ENCODE data around the gene SLC22A17. TPM values are rescaled to one million over a fixed set of nuclear protein-coding genes. Genes with fewer than 3 reads are reported as not detected.

SLC22A17 gene
- total and polyA plus RNA-seq, 2 experiments from 2014 or later, result 43.8 to 74.0 TPM

- no peaks in the 10 kb centered on the region for H3K27me3 ChIP-seq
- no peaks in the 10 kb centered on the region for H3K9me3 ChIP-seq (ENCODE audit: low read depth)
- peak; percentile 100 for DNase-seq (ENCODE audit: low read depth in 1 of 2, low spot score in 1 of 2)
- no peak for TF ChIP-seq CTCF (IDR thresholded peaks at IDR 0.05; ENCODE audit: low read depth, low read length)
- peak within 1 kb of the TSS; percentile 99 for H3K27ac ChIP-seq
- H3K36me3 ChIP-seq, result peaks cover 24% of the 10 kb centered on the region
- peaks cover 15% of the 10 kb centered on the region for H3K4me1 ChIP-seq (ENCODE audit: low read depth)
- H3K4me3 ChIP-seq, result peak within 1 kb of the TSS; percentile 97
Observed at GRCh38 chr14:23320584-23321571, 31.8 kb downstream of the SLC22A17 start, which contains the start of gene PABPN1. Gene PABPN1 (plus strand): TSS chr14:23321457. CDS start chr14:23321470, 13 bp downstream.

GRCh38 chr14:23319746-23320583 lies 32.7 kb downstream of the SLC22A17 start:
- H3K27me3 ChIP-seq, result no peaks in the 10 kb centered on the region
- peaks cover 15% of the 10 kb centered on the region for H3K4me1 ChIP-seq (ENCODE audit: low read depth)
- peak overlapping the region; percentile 19 for H3K4me3 ChIP-seq
- H3K36me3 ChIP-seq, result peaks cover 24% of the 10 kb centered on the region
- no peak for DNase-seq (ENCODE audit: low read depth in 1 of 2, low spot score in 1 of 2)
- H3K27ac ChIP-seq, result peak overlapping the region; percentile 97
- no peak for TF ChIP-seq CTCF (IDR thresholded peaks at IDR 0.05; ENCODE audit: low read depth, low read length)
- no peaks in the 10 kb centered on the region for H3K9me3 ChIP-seq (ENCODE audit: low read depth)

- Histone ChIP-seq H3K27me3 (no peaks in the 10 kb centered on the region), H3K9me3 (ENCODE audit: low read depth) (no peaks in the 10 kb centered on the region), H3K27ac (no peak overlapping the region), H3K36me3 (peaks cover 4% of the 10 kb centered on the region), H3K4me3 (no peak overlapping the region), H3K4me1 (ENCODE audit: low read depth) (peaks cover 5% of the 10 kb centered on the region)
- TF ChIP-seq CTCF (IDR thresholded peaks at IDR 0.05; ENCODE audit: low read depth, low read length), result no peak
- DNase-seq (ENCODE audit: low read depth in 1 of 2, low spot score in 1 of 2), result no peak
Observed at GRCh38 chr14:23316300-23316699, 36.4 kb downstream of the SLC22A17 start.

- DNase-seq (ENCODE audit: low read depth in 1 of 2, low spot score in 1 of 2), result no peak
- no peaks in the 10 kb centered on the region for H3K27me3 ChIP-seq
- peaks cover 7% of the 10 kb centered on the region for H3K36me3 ChIP-seq
- no peak for TF ChIP-seq CTCF (IDR thresholded peaks at IDR 0.05; ENCODE audit: low read depth, low read length)
- no peaks in the 10 kb centered on the region for H3K9me3 ChIP-seq (ENCODE audit: low read depth)
- peaks cover 12% of the 10 kb centered on the region for H3K4me1 ChIP-seq (ENCODE audit: low read depth)
- H3K27ac ChIP-seq, result no peak overlapping the region
- no peak overlapping the region for H3K4me3 ChIP-seq
Observed at GRCh38 chr14:23310546-23310945, 42.1 kb downstream of the SLC22A17 start.

GRCh38 chr14:23308721-23309445 lies 43.8 kb downstream of the SLC22A17 start:
- Histone ChIP-seq H3K27ac (no peak overlapping the region), H3K4me3 (no peak overlapping the region), H3K36me3 (peaks cover 7% of the 10 kb centered on the region), H3K4me1 (ENCODE audit: low read depth) (peaks cover 12% of the 10 kb centered on the region), H3K9me3 (ENCODE audit: low read depth) (no peaks in the 10 kb centered on the region), H3K27me3 (no peaks in the 10 kb centered on the region)
- no peak for TF ChIP-seq CTCF (IDR thresholded peaks at IDR 0.05; ENCODE audit: low read depth, low read length)
- no peak for DNase-seq (ENCODE audit: low read depth in 1 of 2, low spot score in 1 of 2)

All from cardiac muscle cell (in vitro differentiated cells and primary cell).